PC-3 (cell line): ENCODE measurements around the gene NPAS2.

Experiments
- CTCF ChIP-seq: fragments of 300-600 bp; sonication (generic); conservative IDR thresholded peaks from 2 replicates; pipeline ENCODE4 v1.5.1; 2017; ENCODE audit warnings: antibody characterized with exemption, low read depth, mild to moderate bottlenecking, low read length
- EZH2 ChIP-seq: fragments of 300-600 bp; sonication (generic); IDR thresholded peaks from one replicate; pipeline ENCODE4 v1.6.1; 2017; ENCODE audit warnings: antibody characterized with exemption, mild to moderate bottlenecking, low read length; ENCODE audit not compliant: unreplicated experiment

GRCh38 chr2:100987536-100987935 lies 167.6 kb downstream of the NPAS2 start:
- TF ChIP-seq EZH2: no peak
- no peak for TF ChIP-seq CTCF
